Measurements from ENCODE around the gene MRTFA.
A peak's percentile ranks its signal among the peaks of the same experiment; 100 is the strongest.
"Not testable (repeated sequence)": the region's sequence is repeated elsewhere in the genome, so short reads cannot be mapped to it uniquely, and the experiment has no call there.

MRTFA gene

DNA sequence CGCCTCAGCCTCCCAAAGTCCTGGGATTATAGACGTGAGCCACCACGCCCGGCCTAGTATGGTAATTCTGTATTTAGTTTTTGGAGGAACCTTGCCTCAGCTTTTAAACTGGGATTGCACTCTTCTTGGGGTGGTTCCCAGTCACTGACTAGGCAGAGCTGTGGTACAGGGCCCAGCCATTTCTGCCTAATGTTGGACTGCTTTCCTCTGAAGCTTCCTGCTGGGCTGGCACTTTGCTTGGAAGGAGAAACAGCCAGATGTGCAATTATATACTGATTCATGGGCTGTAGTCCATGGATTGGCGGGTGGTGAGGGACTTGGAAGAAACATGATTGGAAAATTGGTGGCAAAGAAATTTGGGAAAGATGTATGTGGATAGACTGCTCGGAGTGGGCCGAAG, 25.2 kb upstream of the MRTFA start:
- no peak for DNase-seq (ENCODE audit: extremely low read depth, low read depth)
- no peak overlapping the region for H3K4me3 ChIP-seq (replicated peaks; ENCODE audit: low read depth, low read length)
- TF ChIP-seq, protein P1, sequence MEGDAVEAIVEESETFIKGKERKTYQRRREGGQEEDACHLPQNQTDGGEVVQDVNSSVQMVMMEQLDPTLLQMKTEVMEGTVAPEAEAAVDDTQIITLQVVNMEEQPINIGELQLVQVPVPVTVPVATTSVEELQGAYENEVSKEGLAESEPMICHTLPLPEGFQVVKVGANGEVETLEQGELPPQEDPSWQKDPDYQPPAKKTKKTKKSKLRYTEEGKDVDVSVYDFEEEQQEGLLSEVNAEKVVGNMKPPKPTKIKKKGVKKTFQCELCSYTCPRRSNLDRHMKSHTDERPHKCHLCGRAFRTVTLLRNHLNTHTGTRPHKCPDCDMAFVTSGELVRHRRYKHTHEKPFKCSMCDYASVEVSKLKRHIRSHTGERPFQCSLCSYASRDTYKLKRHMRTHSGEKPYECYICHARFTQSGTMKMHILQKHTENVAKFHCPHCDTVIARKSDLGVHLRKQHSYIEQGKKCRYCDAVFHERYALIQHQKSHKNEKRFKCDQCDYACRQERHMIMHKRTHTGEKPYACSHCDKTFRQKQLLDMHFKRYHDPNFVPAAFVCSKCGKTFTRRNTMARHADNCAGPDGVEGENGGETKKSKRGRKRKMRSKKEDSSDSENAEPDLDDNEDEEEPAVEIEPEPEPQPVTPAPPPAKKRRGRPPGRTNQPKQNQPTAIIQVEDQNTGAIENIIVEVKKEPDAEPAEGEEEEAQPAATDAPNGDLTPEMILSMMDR (IDR thresholded peaks at IDR 0.05; ENCODE audit: low read depth, low read length, missing control alignments): no peak

DNA sequence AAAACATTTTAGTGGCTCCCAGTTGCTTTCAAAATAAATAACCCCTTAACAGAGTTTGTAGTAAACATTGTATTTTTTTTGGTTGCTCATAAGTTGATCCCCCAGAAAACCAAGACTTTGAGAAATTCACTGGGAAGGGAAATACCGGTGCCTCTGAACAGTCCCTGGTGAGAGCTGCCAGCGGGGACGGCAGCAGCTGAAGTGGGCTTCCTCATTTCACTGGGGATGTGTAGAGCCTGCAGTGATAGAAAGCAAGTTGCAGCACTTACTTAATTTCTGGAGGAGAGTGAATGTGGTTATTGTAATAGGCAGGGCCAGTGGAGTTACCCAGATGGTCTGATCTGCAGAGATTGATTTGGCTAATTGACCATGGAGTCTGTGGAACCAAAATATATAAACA, 24.2 kb upstream of the MRTFA start:
- TF ChIP-seq, protein P1 (IDR thresholded peaks at IDR 0.05; ENCODE audit: low read depth, low read length, missing control alignments): no peak
- no peak overlapping the region for H3K4me3 ChIP-seq (replicated peaks; ENCODE audit: low read depth, low read length)
- no peak for DNase-seq (ENCODE audit: extremely low read depth, low read depth)

DNA sequence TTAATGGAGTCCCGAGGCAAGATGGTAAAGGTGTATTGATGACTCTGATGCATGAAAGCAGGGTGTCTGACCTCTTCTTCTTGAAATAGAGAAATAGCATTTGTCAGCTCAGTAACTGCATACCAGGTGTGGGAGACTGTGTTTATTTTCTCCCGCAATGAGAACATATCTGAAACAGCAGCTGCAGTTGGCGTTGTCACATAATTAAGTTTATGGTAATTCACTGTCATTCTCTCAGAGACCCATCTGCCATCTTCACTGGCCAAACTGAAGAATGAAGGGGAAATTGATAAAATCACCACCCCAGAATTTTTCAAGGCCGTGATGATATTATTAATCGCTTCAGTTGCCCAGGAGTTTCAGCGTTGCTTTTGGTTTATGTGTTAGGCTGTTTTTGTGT, 22.6 kb upstream of the MRTFA start:
- no peak overlapping the region for H3K4me3 ChIP-seq (replicated peaks; ENCODE audit: low read depth, low read length)
- no peak for DNase-seq (ENCODE audit: extremely low read depth, low read depth)
- TF ChIP-seq, protein P1 (IDR thresholded peaks at IDR 0.05; ENCODE audit: low read depth, low read length, missing control alignments): no peak

DNA sequence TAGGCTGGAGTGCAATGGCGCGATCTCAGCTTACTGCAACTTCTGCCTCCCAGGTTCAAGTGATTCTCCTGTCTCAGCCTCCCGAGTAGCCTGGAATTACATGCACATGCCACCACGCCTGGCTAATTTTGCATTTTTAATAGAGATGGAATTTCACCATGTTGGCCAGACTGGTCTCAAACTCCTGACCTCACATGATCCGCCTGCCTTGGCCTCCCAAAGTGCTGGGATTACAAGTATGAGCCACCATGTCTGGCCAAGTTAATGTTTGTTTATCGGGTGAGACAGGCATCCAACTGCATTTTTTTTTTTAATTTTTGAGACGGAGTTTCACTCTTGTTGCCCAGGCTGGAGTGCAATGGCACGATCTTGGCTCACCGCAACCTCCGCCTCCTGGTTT, 20.1 kb upstream of the MRTFA start:
- DNase-seq (ENCODE audit: extremely low read depth, low read depth); H3K4me3 ChIP-seq (replicated peaks; ENCODE audit: low read depth, low read length): not testable (repeated sequence)

DNA sequence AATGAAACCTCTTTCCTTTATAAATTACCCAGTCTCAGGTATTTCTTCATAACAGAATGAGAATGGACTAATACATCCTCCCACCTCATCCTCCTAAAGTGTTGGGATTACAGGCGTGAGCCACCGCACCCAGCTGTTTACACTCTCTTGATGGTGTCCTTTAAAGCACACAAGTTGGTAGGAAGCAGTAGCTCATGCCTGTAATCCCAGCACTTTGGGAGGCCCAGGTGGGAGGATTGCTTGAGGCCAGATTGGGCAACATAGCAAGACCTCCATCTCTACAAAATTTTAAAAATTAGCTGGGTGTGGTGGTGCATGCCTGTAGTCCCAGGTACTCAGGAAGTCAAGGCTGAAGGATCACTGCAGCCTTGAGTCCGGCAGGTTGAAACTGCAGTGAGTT, 19.4 kb upstream of the MRTFA start:
- DNase-seq (ENCODE audit: extremely low read depth, low read depth); H3K4me3 ChIP-seq (replicated peaks; ENCODE audit: low read depth, low read length): not testable (repeated sequence)

DNA sequence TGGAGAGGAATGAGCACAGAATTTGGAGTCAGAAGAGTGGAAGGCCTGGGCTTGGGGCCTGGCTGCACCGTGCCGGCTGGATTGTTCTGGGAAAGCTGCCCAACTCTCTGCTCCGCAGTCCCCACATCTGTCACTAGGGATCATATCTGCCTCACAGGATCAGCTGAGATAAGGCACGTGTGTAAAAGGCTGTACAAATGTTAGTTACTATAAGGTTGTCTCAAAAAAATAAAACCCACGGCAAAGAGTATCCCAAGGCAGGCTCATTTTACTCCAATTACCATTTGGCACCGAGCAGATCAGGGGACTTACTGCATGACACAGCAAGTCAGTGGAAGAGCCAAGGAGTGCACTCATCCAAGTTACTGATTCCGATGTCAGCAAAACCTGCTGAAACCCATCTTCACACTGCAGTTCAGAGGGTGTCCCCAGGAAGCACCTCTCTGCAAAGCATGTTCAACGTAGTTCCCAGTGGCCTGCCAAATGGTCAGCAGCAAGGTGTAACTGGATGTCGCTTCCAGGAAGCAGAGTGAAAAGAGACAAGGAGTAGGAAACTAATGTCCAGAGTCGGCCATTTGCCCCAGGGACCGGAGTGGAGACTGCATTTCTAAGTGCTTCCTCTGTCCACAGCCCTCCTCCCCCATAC, 18.1 kb upstream of the MRTFA start:
- TF ChIP-seq, protein P1 (IDR thresholded peaks at IDR 0.05; ENCODE audit: low read depth, low read length, missing control alignments): peak; percentile 9
- peak; percentile 48 for DNase-seq (ENCODE audit: extremely low read depth, low read depth)

DNA sequence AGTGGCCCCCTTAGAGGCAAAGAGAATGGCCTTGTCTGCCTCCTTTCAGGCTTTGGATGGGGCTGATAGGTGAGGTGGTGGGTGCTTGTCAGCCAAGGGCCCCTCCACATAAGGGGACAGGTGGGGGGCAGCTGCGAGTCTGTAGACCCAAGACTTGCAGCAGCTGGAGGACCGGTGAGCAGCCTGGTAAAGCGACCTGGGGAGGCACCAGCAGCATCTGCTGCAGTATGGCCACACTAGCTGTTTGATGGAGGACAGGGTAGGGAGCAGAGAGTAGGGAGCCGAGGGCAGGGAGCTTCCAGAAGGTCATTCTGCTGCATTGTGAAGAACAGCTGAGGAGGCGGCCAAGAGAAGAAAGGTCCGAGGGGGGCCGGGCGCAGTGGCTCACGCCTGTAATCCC, 16.8 kb upstream of the MRTFA start:
- no peak for DNase-seq (ENCODE audit: extremely low read depth, low read depth)
- H3K4me3 ChIP-seq (replicated peaks; ENCODE audit: low read depth, low read length): no peak overlapping the region
- TF ChIP-seq, protein P1 (IDR thresholded peaks at IDR 0.05; ENCODE audit: low read depth, low read length, missing control alignments): no peak

More for the DNA sequence above, 18.1 kb upstream of the MRTFA start:
- H3K4me3 ChIP-seq (replicated peaks; ENCODE audit: low read depth, low read length): no peak overlapping the region

Measured in HFF-Myc (cell line).